ENCODE results near the gene MUC5AC. TPM values are rescaled to one million over a fixed set of nuclear protein-coding genes. Genes with fewer than 3 reads are reported as not detected.

Gene MUC5AC
- total RNA-seq, 1 experiment from 2014 or later, result not detected

DNA sequence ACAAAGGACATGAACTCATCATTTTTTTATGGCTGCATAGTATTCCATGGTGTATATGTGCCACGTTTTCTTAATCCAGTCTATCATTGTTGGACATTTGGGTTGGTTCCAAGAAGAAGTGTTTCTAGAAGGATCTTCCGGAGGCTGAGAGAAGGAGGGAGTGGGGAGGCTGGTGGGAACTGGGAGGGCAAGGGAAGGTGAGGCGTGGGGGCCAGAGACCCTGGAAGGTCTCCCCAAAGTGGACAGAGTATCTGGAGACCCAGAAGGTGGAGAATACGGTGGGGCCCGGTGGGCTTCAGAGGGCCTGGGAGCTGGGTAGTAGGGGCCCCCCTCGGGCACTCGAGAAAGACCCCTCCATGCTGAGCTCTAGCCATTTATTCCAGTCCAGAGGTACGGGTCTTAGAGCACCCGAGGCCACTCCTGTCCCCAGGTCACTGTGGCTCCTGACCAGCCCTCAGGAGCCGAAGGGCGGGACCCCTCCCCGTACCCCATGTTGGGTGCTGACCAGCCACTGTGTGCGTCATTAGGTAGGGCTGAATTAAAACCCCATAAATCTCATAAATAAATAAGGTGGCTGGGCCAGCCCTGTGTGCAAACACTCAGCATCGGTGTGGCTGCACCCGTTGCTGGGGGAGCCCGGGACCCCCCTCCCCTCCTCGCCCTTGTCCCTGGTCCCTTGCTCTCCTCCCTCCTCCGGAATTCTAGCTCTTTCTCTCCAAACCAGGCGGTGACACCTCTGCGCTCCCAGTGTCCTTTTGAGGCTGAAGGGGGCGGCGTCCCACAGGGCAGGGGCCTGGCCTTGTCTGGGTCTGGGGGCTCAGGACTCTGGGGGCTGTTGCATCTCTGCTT lies 38.8 kb upstream of the MUC5AC start:
- in situ Hi-C loops (cut with HindIII; ENCODE audit: low pct_unique_long_range_greater_than_20kb, low sequenced_read_pairs), result no loop called here
- DNase-seq (ENCODE audit: low read depth, low spot score), result no peak

DNA sequence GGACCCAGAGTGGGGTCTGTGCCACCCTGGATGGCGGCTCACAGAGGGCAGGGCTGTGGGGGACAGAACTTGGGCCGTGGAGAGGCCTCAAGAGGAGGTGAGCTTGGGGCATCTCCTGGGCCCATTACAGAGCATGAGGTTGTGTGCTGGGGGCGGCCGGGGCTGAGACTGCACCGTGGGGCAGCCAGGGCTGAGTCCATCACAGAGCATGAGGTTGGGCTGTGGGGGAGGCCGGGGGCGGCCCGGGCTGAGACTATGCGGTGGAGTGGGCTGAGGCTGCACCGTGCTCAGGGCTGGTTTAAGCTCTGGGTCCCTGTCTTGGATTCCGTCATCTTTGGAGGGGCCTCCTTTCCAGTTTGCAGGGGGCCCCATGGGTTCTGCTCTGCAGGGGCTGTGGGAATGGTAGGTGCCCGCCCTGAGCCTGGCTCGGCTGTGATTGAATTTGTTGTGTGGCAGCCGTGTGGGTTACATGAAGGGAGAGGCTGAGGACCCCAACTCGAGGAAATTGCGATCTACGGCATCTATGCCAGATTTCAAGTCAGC lies 38.1 kb upstream of the MUC5AC start:
- no peak for DNase-seq (ENCODE audit: low read depth, low spot score)
- in situ Hi-C loops (cut with HindIII; ENCODE audit: low pct_unique_long_range_greater_than_20kb, low sequenced_read_pairs), result no loop called here

DNA sequence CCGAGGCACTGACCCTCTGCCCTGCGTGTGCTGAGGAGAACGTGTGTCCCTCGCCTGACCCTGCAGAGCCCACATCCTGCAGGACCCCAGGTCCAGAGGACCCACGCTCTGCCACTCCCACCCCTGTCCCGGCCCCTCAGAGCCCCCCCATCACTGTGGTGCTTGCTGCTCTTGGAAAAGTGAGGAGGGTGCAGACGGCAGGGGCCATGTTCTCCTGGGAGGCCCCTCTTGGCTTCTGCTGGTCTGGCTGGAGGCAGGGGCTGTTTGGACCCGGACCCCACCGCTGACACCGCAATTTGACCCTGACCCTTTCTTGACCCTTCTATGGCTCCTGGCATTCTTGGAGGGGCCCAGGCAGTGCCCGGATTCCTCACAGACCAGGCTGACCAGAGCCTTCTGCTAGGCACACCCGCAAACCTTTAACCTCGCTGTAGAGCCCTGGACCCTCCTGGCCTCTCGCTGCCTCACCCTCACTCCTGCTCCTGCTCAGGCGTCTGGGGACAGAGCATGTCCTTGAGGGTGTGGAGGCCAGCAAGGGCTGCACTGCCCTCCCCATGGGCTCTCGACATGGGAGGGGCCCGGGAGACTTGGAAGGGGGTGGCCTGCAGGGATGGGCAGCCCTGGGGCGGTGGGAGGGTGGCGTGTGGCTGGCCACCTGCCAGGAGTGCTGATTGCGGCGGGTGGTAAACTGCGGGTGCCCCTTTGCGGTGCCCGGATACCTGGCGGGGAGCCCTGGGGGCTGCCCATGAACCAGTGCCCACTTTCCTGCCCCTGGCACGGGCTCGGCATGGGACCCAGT lies 37.0 kb upstream of the MUC5AC start:
- no peak for DNase-seq (ENCODE audit: low read depth, low spot score)
- in situ Hi-C loops (cut with HindIII; ENCODE audit: low pct_unique_long_range_greater_than_20kb, low sequenced_read_pairs), result no loop called here

DNA sequence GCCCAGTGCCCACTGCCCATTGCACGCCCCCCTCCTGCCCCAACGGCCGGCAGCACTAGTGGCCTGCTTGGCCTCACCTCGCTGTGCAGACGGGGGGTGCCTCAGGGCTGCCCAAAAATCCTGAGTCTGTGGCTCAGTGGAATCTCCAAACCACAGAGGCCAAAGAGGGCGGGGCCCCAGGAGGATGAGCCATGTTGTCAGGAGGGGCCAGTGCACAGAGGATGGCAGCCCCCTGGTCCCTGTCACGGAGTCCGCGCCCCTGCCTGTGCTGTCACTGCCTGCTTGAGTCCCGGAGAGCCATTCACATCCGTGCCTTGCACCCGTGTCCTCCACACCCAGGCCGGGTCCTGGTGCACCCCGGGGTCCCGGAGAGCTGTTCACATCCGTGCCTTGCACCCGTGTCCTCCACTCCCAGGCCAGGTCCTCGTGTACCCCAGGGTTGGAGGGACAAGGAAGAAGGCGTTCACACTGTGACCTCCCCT lies 36.4 kb upstream of the MUC5AC start:
- in situ Hi-C loops (cut with HindIII; ENCODE audit: low pct_unique_long_range_greater_than_20kb, low sequenced_read_pairs), result no loop called here
- no peak for DNase-seq (ENCODE audit: low read depth, low spot score)

DNA sequence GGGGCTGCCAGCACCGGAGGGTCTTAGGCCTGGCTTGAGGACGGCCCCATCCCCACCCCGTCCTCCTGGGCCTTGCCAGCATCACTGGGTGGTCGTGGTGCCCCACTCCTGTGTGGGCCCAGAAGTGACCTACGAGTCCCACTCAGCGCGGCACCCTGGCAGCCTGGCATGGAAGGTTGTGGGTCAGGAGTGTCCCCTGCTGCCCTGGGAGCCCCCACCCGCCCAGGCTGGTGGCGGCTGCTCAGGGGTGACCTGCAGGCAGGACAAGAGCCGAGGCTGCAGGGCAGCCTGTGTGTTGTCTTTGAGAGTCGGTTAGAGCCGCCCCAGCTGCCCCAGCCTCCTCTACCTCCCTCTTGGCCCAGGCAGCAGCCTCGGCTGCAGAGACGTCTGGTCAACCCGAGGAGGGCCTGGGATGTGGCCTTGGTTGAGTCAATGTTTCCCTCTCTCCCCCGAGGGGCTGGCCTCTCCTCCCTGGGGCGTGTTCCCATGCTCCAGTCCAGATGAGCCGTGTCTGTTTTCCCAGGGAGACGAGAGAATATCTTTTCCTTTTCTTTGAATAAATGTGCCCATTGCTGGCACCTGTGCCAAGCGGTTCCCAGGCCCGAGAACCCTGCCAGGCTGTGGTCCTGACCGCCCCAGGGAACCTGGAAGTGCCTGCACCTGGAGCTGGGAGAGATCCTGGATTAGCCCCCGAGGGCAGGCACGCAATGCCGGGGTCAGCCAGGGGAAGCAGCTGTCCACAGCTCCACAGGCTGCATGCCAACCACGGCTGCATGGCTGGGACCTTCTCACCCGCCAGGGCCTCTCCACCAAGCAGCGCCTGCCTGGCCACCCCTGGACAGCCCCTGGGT lies 35.7 kb upstream of the MUC5AC start:
- in situ Hi-C loops (cut with HindIII; ENCODE audit: low pct_unique_long_range_greater_than_20kb, low sequenced_read_pairs), result no loop called here
- DNase-seq (ENCODE audit: low read depth, low spot score), result no peak

DNA sequence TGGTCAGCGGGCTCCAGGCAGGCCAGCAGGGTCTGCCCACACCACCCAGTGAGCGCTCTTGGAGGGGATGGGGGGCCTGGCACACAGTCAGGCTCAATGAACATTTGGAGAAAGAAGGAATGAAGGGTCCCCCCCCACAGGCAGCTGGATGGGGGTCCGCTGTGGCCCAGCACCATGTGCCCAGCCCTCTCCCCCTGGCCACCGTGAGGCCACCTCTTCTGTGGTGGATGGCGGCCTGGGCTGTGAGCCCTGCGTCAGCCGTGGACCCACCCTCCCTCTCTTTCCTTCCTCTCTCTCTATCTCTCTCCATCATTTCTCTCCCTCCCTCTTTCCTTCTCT lies 35.1 kb upstream of the MUC5AC start:
- DNase-seq (ENCODE audit: low read depth, low spot score), result no peak
- in situ Hi-C loops (cut with HindIII; ENCODE audit: low pct_unique_long_range_greater_than_20kb, low sequenced_read_pairs), result no loop called here

DNA sequence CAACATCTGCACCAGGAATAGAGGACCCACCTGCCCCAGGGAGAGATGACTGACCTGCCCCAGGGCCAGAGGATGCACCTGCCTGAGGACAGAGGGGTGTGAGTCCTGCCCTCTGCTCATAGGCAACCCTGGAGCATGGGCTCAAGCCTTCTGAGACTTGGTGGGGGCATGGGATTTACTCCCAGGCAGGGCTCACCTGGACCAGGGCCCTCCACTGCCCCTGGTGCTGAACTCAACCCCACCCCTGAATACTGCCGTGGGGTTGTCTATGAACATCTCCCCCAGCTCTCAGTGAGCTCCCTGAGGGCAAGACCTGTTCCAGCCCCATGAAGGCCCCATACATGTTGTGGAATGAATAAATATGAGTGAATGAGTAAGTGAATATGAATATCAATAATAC lies 33.8 kb upstream of the MUC5AC start:
- no peak for DNase-seq (ENCODE audit: low read depth, low spot score)
- in situ Hi-C loops (cut with HindIII; ENCODE audit: low pct_unique_long_range_greater_than_20kb, low sequenced_read_pairs), result no loop called here

DNA sequence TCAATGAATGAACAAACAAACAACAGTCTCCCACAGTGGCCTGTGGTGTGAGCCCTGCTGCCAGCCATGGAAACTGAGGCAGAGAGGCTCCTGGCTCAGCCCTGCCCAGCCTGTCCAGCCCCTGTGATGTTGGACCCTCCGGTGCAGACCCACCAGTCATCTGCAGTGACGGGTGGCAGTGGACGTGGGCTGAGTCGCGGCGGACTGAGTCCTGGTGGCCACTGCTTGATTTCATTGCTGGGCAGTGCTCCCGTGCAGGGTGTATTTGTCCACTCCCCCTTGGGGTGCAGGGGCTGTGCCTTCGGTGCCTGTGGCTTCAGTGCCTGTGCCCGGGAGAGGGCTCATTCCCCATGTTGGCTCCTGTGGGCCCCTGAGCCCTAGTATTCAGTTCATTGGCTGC lies 31.9 kb upstream of the MUC5AC start:
- in situ Hi-C loops (cut with HindIII; ENCODE audit: low pct_unique_long_range_greater_than_20kb, low sequenced_read_pairs), result no loop called here
- no peak for DNase-seq (ENCODE audit: low read depth, low spot score)

DNA sequence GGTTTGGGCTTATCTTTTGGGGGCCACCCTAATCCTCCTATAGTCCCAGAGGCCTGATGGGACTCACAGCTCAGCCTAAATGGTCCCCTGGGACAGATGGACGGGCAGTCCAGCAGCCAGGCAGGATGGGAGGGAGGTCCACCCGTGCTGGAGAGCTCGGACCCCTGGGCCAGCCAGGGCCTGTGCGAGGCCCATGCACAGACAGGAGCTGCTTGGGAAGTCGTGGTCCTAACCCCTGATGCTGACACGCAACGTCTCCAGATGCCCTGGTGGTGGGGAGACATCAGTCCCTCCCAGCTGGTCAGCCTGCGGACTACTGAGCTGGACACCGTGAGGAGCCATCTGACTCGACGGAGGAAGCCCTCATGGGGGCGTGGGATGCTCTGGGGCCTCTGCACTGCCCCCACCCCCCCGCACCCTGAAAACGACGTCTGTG lies 31.2 kb upstream of the MUC5AC start:
- in situ Hi-C loops (cut with HindIII; ENCODE audit: low pct_unique_long_range_greater_than_20kb, low sequenced_read_pairs), result no loop called here
- no peak for DNase-seq (ENCODE audit: low read depth, low spot score)

DNA sequence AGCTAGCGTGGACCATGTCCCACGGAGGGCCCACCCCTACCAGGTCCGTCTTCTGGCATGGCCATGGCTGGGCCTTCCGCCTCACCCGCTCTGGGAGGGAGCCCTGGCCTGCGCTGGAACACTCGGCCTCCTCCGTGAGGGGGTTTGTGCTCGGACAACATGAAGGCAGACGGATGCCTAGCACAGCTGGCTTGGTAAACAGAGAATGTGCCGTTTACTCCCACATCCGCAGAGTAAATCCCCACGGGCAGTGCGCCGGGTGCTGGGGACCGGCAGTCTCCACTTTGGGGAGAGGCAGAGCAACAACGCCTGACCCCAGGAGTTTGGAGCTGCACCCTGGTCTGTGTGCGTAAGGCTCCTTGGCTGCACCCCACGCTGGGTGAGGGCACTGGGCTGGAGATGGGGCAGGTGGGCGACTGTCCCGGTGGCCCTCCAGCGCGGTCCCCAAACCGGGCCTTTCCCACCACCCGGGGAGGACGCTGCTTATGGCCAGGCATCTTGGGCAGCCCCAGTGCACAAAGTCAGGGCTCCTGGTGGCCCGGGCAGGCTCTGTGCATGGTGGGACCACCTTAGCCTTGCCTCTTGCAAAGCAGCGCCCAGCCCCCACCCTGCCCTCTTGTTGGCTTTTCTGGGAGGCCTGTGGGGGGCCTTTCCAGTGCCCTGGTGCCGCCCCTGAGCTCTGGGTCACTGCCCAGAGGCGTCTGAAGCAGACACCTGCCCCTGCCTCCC lies 30.7 kb upstream of the MUC5AC start:
- DNase-seq (ENCODE audit: low read depth, low spot score), result no peak
- in situ Hi-C loops (cut with HindIII; ENCODE audit: low pct_unique_long_range_greater_than_20kb, low sequenced_read_pairs), result no loop called here

DNA sequence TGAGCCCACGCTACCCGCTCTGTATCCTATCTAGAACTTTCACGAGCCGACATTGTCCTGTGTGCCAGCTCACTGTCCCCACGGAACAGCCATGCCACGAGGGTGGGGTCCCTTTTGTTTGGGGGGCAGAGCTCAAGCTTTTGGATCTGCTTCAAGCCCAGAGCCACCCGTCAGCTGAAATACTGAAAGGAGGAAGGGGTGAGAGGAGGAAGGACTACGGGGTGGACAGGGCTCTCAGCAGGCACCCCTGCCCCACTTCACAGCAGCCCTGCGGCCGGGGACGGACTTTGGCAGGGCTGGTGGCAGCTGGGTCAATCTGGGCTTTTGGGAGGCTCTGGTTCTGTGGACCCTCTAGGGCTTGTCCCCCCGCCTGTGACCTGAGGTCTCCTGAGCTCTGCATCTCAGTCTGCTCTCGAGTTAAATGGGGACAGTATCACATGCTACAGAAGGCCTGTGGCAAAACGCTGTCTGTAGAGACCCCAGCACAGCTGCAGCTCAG lies 30.0 kb upstream of the MUC5AC start:
- no peak for DNase-seq (ENCODE audit: low read depth, low spot score)
- in situ Hi-C loops (cut with HindIII; ENCODE audit: low pct_unique_long_range_greater_than_20kb, low sequenced_read_pairs), result no loop called here

DNA sequence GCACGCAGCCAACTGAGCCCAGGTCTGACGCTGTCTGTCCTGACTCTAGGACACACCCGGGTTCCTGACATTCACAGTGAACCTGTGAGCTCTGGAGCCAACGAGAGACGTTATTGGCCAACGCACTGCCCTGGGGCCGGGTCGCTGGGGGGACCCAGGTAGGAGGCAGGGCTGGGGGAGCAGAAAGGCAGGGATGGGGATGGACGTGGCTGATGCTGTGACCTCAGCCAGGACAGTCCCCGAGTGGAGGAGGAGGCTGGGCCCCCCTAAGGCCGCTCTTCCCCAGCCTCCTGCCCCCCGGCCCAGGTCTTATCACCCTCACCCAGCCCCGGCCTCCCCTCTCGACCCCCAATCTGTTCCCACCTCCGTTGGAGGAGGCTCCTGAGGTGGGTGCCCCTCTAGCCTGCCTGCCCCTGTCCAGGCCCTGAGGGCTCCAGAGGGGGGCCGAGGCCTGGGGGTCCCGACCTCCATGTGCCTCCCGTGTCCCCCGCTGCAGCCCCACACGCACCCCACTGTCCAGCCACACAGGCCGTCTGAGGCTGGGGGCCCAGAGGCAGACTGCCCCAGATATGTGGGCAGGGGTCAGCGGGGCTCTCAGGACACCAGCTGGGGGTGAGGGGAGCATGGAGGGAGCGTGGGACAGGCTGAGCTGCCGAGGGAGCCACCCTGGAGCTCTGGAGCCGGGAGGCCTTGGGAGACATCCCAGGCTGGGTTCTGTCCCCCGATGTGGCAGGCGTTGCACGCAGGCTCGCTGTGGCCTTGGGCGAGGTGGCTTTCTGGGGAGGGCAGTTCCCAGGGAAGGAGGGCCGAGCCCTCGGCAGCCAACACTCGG lies 29.2 kb upstream of the MUC5AC start:
- in situ Hi-C loops (cut with HindIII; ENCODE audit: low pct_unique_long_range_greater_than_20kb, low sequenced_read_pairs), result no loop called here
- no peak for DNase-seq (ENCODE audit: low read depth, low spot score)

DNA sequence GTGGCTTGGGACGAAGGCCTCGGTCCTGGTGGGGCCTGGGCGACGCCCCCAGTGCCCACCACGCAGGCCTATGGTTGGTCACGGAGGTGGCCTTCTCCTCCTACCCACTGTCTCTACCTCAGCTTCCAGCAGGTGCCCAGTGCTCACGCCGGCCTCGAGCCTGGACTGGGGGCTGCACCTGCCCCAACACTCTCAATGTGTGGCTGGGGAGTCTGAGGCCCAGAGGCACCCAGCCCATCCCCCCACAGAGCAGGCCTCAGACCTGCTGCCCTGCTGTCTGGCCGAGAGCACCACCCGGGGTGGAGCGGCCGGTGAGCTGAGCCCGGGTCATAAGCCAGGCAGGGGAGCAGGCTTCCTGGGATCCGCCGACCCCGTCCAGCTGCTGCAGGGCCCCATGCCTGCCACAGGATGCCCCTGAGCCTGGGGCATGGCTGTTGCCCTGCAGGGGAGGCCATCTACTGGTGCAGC lies 28.6 kb upstream of the MUC5AC start:
- in situ Hi-C loops (cut with HindIII; ENCODE audit: low pct_unique_long_range_greater_than_20kb, low sequenced_read_pairs), result no loop called here
- DNase-seq (ENCODE audit: low read depth, low spot score), result no peak

DNA sequence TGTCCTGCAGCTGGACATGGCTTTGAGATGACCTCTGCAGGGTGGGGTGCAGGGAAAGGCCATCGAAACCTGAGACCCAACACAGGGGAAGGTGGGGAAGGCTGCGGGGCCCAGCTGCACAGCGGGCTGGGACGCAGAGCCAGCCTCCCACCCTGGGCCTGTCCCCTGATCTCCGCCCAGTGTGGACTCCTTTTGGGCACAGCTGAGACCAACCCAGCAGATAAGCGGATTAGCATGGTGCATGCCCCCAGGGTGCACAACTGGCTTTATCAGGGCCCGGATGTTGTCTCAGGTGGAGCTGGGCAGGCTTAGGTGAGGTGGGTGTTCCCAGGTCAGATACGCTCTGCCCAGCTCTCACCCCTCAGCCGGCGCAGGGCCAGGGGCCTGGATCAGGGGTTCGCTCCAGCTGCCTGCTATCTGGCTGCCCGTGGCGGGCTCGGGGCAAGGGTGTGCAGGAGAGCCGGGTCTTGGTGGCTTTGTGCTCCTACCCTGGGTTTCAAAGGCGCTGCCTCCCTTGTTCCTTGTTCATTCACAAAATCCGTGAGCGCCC lies 28.1 kb upstream of the MUC5AC start:
- no peak for DNase-seq (ENCODE audit: low read depth, low spot score)
- in situ Hi-C loops (cut with HindIII; ENCODE audit: low pct_unique_long_range_greater_than_20kb, low sequenced_read_pairs), result no loop called here

DNA sequence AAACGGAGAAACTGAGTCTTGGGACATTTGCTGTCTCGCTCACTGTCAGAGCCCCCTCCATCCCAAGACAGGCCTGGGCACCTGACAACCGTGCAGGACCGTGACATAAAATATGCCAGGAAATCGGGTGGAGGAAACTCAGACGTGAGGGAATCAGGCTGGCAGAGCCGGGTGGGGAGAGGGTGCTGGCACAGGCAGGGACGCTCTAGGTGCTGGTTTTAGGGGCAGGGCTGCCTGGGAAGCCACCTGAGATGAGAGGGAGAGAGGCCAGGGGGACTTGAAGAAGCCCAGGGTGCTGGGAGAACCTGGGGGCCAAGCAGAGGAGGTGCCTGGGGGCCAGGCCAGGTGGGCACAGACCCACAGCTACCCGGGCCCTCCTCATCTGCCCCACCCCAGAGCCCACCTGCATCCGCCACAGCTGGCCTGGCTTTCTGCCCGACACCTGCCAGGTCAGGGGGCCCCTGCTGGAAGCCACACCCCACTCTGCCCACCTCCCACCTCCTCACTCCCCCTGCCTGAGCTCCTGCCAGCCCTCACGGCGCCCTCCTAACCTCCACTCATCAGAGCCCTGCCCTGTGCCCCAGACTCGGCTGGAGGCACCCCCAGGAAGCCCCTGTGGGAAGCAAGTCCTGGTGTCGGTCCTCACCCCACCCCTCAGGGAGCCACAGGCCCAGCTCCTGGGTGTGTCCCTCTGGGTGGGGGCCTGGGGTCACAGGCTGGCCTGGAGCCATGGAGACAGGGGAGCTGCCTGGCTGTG lies 27.3 kb upstream of the MUC5AC start:
- in situ Hi-C loops (cut with HindIII; ENCODE audit: low pct_unique_long_range_greater_than_20kb, low sequenced_read_pairs), result no loop called here
- no peak for DNase-seq (ENCODE audit: low read depth, low spot score)

All from SK-MEL-5 (cell line).